ENCODE measurements around the gene BRF1.

The BRF1 gene

GRCh38 chr14:105249182-105250007, 51.4 kb downstream of the BRF1 start:
- Histone ChIP-seq H3K9me3 (ENCODE audit: low read length) (peaks cover 2% of the 10 kb centered on the region), H3K36me3 (ENCODE audit: insufficient read depth, low read length) (peaks cover 22% of the 10 kb centered on the region), H3K4me3 (ENCODE audit: low read length) (no peak overlapping the region), H3K27me3 (ENCODE audit: insufficient read depth, low read length) (no peaks in the 10 kb centered on the region), H3K4me1 (ENCODE audit: insufficient read depth, low read length) (no peaks in the 10 kb centered on the region), H2AFZ (ENCODE audit: low read depth, low read length) (no peak overlapping the region)

GRCh38 chr14:105248368-105249181, 52.2 kb downstream of the BRF1 start, which contains the start of gene BTBD6:
Gene BTBD6, plus strand, starts transcription at chr14:105248533. Its CDS starts 179 bp downstream, at chr14:105248712.
- H2AFZ ChIP-seq (ENCODE audit: low read depth, low read length), result no peak within 1 kb of the TSS
- peak within 1 kb of the TSS; percentile 17 for H3K4me3 ChIP-seq (ENCODE audit: low read length)
- no peaks in the 10 kb centered on the region for H3K27me3 ChIP-seq (ENCODE audit: insufficient read depth, low read length)
- no peaks in the 10 kb centered on the region for H3K4me1 ChIP-seq (ENCODE audit: insufficient read depth, low read length)
- peaks cover 2% of the 10 kb centered on the region for H3K9me3 ChIP-seq (ENCODE audit: low read length)
- peaks cover 22% of the 10 kb centered on the region for H3K36me3 ChIP-seq (ENCODE audit: insufficient read depth, low read length)

DNA sequence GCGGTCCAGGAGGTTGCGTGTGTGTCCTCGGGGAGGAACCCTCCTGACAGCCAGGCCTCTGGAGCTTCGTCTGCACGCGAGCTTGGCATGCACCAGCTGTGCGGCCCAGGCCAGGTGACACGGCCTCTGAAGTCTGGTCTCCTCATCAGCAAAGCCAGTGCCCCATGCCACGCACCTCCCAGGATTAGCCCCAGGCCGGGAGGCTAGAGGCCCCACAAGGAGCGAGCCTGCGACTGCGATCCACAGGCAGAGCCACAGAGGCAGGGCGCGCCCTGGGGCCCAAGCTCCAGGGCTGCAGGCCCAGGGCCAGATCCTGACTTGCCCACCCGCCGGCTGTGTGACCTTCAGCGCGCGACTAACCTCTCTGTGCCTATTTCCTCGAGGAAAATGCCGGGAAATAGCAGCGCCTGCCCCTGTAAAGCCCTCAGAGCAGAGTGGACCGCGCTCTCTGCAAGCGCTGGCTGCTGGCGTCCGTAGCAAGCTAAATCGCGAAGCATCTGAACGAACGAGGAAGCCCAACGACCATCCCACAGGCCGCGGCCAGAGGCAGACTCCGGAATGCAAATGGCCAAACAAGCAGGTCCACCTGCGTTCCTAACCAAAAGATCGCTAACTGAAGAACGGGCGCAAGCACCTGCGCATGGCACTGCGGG, 53.0 kb downstream of the BRF1 start:
- Histone ChIP-seq H3K36me3 (ENCODE audit: insufficient read depth, low read length) (peaks cover 22% of the 10 kb centered on the region), H3K27me3 (ENCODE audit: insufficient read depth, low read length) (no peaks in the 10 kb centered on the region), H3K9me3 (ENCODE audit: low read length) (peaks cover 2% of the 10 kb centered on the region), H3K4me3 (ENCODE audit: low read length) (peak overlapping the region; percentile 17), H2AFZ (ENCODE audit: low read depth, low read length) (no peak overlapping the region), H3K4me1 (ENCODE audit: insufficient read depth, low read length) (no peaks in the 10 kb centered on the region)

- H3K27me3 ChIP-seq (ENCODE audit: insufficient read depth, low read length), result no peaks in the 10 kb centered on the region
- peaks cover 2% of the 10 kb centered on the region for H3K9me3 ChIP-seq (ENCODE audit: low read length)
- peaks cover 22% of the 10 kb centered on the region for H3K36me3 ChIP-seq (ENCODE audit: insufficient read depth, low read length)
- no peak overlapping the region for H3K4me3 ChIP-seq (ENCODE audit: low read length)
- no peak overlapping the region for H2AFZ ChIP-seq (ENCODE audit: low read depth, low read length)
- no peaks in the 10 kb centered on the region for H3K4me1 ChIP-seq (ENCODE audit: insufficient read depth, low read length)
Measured at GRCh38 chr14:105247026-105247425, 53.8 kb downstream of the BRF1 start.

GRCh38 chr14:105244334-105244733, 56.5 kb downstream of the BRF1 start:
- H3K36me3 ChIP-seq (ENCODE audit: insufficient read depth, low read length), result peaks cover 21% of the 10 kb centered on the region
- H3K27me3 ChIP-seq (ENCODE audit: insufficient read depth, low read length), result no peaks in the 10 kb centered on the region
- H3K9me3 ChIP-seq (ENCODE audit: low read length), result peaks cover 2% of the 10 kb centered on the region
- no peak overlapping the region for H3K4me3 ChIP-seq (ENCODE audit: low read length)
- no peaks in the 10 kb centered on the region for H3K4me1 ChIP-seq (ENCODE audit: insufficient read depth, low read length)
- no peak overlapping the region for H2AFZ ChIP-seq (ENCODE audit: low read depth, low read length)

GRCh38 chr14:105241641-105242040, 59.2 kb downstream of the BRF1 start:
- no peak overlapping the region for H2AFZ ChIP-seq (ENCODE audit: low read depth, low read length)
- H3K4me3 ChIP-seq (ENCODE audit: low read length), result no peak overlapping the region
- no peaks in the 10 kb centered on the region for H3K4me1 ChIP-seq (ENCODE audit: insufficient read depth, low read length)
- no peaks in the 10 kb centered on the region for H3K27me3 ChIP-seq (ENCODE audit: insufficient read depth, low read length)
- H3K36me3 ChIP-seq (ENCODE audit: insufficient read depth, low read length), result peaks cover 12% of the 10 kb centered on the region
- no peaks in the 10 kb centered on the region for H3K9me3 ChIP-seq (ENCODE audit: low read length)

DNA sequence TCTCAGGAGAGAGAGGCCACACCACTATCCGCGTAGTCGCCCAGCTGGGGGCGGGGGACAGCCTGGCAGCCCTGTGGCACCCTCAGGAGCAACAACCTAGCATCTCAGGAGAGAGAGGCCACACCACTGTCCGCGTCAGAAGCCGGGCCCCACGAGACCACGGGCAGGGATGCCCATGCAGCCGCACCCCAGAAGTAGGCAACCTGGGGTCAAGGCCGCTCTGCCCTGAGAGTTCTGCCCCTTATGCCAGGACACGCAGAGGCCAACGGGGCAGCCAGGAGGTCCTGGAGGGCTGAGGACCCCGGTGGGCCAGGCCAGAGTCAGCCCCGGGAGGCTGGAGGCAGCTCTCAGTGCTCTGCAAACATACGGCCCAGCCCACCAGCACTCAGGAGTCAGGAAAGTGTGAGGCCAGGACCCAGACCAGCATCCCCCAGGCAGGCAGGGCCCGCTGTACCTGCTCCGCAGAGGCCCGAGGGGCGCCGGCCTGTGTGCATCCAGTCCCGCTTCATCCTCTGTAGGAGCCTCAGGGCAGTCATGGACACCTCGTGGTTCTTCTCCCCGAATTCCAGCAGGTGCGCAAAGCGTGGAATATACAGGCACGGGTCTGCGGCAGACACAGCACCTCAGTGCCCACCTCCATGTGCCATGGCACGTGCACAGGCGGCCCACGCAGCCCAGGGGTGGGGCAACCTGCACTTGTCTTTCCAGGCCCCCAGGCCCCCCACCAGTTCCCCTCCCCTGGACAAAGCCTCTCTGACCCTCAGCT, 59.8 kb downstream of the BRF1 start:
- H3K36me3 ChIP-seq (ENCODE audit: insufficient read depth, low read length), result peaks cover 11% of the 10 kb centered on the region
- H3K27me3 ChIP-seq (ENCODE audit: insufficient read depth, low read length), result no peaks in the 10 kb centered on the region
- H3K4me3 ChIP-seq (ENCODE audit: low read length), result no peak overlapping the region
- no peaks in the 10 kb centered on the region for H3K4me1 ChIP-seq (ENCODE audit: insufficient read depth, low read length)
- no peaks in the 10 kb centered on the region for H3K9me3 ChIP-seq (ENCODE audit: low read length)
- H2AFZ ChIP-seq (ENCODE audit: low read depth, low read length), result no peak overlapping the region

GRCh38 chr14:105229099-105229655, 71.6 kb downstream of the BRF1 start:
- H3K9me3 ChIP-seq (ENCODE audit: low read length), result no peaks in the 10 kb centered on the region
- no peaks in the 10 kb centered on the region for H3K27me3 ChIP-seq (ENCODE audit: insufficient read depth, low read length)
- no peak overlapping the region for H2AFZ ChIP-seq (ENCODE audit: low read depth, low read length)
- H3K4me3 ChIP-seq (ENCODE audit: low read length), result no peak overlapping the region
- peaks cover 19% of the 10 kb centered on the region for H3K36me3 ChIP-seq (ENCODE audit: insufficient read depth, low read length)
- H3K4me1 ChIP-seq (ENCODE audit: insufficient read depth, low read length), result no peaks in the 10 kb centered on the region

DNA sequence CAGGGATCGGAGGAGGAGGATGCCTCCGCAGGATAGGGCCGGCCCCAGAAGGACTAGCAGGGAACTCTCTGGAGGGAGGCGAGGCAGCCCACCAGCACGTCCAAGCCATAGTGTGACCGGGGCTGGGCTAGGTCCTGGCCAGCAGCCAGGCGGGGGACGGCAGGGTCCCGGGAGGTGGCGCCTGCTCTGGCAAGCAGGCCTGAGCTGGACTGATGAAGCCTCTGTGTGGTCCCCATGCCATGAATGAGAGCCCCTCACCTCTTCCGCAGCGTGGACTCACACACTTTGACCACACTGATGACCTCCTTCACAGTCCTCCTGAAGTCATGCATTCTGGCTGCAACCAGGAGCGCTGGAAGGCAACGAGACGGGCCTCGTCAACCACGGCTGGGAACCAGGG, 72.2 kb downstream of the BRF1 start:
- H3K4me1 ChIP-seq (ENCODE audit: insufficient read depth, low read length), result no peaks in the 10 kb centered on the region

GRCh38 chr14:105227346-105227745, 73.5 kb downstream of the BRF1 start:
- peaks cover 2% of the 10 kb centered on the region for H3K9me3 ChIP-seq (ENCODE audit: low read length)
- no peak overlapping the region for H3K4me3 ChIP-seq (ENCODE audit: low read length)
- H3K36me3 ChIP-seq (ENCODE audit: insufficient read depth, low read length), result peaks cover 19% of the 10 kb centered on the region
- no peaks in the 10 kb centered on the region for H3K27me3 ChIP-seq (ENCODE audit: insufficient read depth, low read length)
- H2AFZ ChIP-seq (ENCODE audit: low read depth, low read length), result no peak overlapping the region
- no peaks in the 10 kb centered on the region for H3K4me1 ChIP-seq (ENCODE audit: insufficient read depth, low read length)

More for the DNA sequence above, 72.2 kb downstream of the BRF1 start:
- Histone ChIP-seq H3K4me3 (ENCODE audit: low read length) (no peak overlapping the region), H2AFZ (ENCODE audit: low read depth, low read length) (no peak overlapping the region), H3K36me3 (ENCODE audit: insufficient read depth, low read length) (peaks cover 19% of the 10 kb centered on the region), H3K27me3 (ENCODE audit: insufficient read depth, low read length) (no peaks in the 10 kb centered on the region), H3K9me3 (ENCODE audit: low read length) (no peaks in the 10 kb centered on the region)

DNA sequence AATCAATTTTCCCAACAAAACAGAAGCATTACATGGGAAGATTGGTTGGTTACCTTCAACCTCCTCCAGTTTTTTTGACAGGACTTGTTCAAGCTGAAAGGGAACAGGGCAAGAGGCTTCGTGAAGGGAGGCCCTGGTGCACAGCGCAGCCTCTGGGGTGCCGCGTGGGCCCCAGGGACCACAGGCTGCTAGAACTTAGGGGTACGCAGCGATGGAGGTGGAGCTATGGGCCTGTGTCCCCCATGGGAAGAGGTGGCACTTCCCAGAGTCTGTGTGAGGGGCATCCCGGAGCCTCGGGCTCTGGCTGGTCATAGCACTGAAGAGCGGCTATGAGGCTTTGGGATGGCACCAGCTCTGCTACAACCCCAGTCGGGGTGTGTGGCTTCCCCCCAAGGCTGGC, 74.6 kb downstream of the BRF1 start:
- Histone ChIP-seq H3K4me3 (ENCODE audit: low read length) (no peak overlapping the region), H2AFZ (ENCODE audit: low read depth, low read length) (no peak overlapping the region), H3K27me3 (ENCODE audit: insufficient read depth, low read length) (no peaks in the 10 kb centered on the region), H3K9me3 (ENCODE audit: low read length) (peaks cover 2% of the 10 kb centered on the region), H3K36me3 (ENCODE audit: insufficient read depth, low read length) (peaks cover 22% of the 10 kb centered on the region), H3K4me1 (ENCODE audit: insufficient read depth, low read length) (no peaks in the 10 kb centered on the region)

GRCh38 chr14:105224845-105225570, 75.8 kb downstream of the BRF1 start:
- no peaks in the 10 kb centered on the region for H3K4me1 ChIP-seq (ENCODE audit: insufficient read depth, low read length)
- H3K4me3 ChIP-seq (ENCODE audit: low read length), result no peak overlapping the region
- peaks cover 28% of the 10 kb centered on the region for H3K36me3 ChIP-seq (ENCODE audit: insufficient read depth, low read length)
- H3K27me3 ChIP-seq (ENCODE audit: insufficient read depth, low read length), result no peaks in the 10 kb centered on the region
- no peak overlapping the region for H2AFZ ChIP-seq (ENCODE audit: low read depth, low read length)
- H3K9me3 ChIP-seq (ENCODE audit: low read length), result peaks cover 2% of the 10 kb centered on the region
